Activated CD8-positive, alpha-beta memory T cell treated with anti-CD3 and anti-CD28 coated beads for 1 hour (primary cell): ENCODE data around the gene CARD14.
"Not testable (repeated sequence)": the region's sequence is repeated elsewhere in the genome, so short reads cannot be mapped to it uniquely, and the experiment has no call there.

Experiments
- DNase-seq, 2 donors: peaks; one replicate each; pipeline ENCODE4 v3.0.0-alpha.2; 2020; ENCODE audit warnings: low read depth in 1 of 2; ENCODE audit errors: extremely low read depth in 1 of 2

Gene CARD14

DNA sequence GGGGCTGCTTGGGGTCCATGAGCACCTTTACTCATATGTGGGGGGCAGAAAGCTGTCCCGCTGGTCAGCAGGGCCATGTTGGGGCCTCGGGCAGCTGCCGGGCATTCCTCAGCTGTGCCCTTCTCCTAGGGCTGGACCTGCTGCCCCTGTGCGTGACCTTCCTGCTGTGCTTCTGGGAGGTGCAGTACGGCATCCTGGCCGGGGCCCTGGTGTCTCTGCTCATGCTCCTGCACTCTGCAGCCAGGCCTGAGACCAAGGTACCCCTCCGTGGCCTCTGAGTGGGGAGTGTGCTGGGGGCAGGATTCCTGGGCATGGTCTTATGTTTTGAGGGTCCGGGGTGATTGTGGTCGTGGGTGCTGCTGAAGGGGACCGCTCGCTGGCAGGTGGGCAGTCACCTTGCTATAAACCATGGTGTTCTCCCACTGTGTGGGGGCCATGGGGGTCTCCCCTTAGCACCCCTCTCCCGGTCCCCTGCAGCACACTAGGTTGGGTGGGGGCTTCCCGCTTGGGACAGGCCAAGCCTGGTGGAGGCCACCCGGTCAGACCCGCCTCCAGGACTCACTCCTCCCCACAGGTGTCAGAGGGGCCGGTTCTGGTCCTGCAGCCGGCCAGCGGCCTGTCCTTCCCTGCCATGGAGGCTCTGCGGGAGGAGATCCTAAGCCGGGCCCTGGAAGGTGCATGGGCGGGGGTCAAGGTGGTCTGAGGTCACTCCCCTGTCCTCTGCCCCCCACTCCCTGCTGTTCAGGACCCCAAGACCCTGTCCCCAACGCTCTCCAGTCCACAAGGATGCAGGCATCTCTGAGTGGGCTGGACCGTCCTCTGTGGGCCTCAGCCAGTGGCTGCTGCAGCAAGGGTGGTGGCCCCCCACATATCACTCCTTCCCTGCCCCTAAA lies 78.4 kb downstream of the CARD14 start:
- no peak for DNase-seq

DNA sequence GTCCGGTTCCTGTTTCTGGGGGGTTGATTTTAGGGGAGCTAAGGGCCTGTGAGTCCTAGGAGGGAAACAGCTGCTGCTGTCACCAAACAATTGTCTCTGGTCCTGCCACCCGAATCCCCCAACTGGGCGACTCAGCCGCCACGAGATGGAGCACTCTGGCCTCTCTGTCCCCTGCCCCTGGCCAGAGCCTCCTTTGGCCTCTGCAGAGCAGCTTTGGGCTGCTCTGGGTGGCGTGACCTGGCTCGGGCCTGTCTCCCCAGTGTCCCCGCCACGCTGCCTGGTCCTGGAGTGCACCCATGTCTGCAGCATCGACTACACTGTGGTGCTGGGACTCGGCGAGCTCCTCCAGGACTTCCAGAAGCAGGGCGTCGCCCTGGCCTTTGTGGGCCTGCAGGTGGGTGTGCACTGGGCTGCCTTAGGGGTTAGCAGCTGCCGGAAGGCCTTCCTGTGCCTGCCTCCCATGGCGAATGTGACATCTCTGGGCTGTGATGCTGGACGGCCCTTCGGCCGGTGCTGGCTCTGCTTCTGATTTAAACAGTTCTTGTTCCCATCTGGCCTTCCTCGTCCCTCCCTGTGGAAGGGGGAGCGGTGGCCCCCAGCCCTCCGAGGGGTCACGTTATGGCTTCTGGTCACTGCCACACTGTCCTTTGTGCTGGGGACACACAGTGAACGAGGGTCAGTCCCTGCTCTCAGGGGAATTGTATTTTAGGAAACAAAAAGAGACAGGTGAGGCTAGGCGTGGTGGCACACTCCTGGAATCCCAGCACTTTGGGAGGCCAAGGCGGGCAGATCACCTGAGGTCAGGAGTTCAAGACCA lies 79.3 kb downstream of the CARD14 start:
- DNase-seq: no peak

DNA sequence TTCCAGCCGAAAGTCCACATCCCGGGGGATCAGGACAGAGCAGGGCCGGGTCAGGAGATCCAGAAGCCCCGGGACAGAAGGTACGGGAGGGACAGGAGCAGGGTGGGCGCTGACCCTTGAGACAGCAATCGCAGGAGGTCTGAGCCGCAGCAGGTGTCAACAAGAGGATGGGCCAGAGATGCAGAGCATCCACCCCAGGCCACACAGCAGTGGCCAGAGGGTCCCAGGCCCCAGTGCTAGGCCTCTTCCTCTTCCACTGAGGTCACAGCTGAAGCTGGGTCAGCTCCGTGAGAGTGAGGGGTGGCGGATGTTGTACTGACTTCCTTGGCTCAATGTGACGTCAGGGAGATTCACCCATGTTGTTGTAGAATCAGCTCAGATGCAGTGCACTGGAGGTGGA lies 82.1 kb downstream of the CARD14 start:
- no peak for DNase-seq

DNA sequence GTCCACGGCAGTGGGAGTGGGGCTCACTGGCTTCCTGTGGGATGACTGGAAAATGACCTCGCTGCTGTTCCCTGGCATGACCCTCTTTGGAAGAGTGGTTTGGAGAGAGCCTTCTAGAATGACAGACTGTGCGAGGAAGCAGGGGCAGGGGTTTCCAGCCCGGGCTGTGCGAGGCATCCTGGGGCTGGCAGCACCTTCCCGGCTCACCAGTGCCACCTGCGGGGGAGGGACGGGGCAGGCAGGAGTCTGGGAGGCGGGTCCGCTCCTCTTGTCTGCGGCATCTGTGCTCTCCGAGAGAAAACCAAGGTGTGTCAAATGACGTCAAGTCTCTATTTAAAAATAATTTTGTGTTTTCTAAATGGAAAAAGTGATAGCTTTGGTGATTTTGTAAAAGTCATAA lies 83.0 kb downstream of the CARD14 start:
- peak; percentile 75 to 88 for DNase-seq

DNA sequence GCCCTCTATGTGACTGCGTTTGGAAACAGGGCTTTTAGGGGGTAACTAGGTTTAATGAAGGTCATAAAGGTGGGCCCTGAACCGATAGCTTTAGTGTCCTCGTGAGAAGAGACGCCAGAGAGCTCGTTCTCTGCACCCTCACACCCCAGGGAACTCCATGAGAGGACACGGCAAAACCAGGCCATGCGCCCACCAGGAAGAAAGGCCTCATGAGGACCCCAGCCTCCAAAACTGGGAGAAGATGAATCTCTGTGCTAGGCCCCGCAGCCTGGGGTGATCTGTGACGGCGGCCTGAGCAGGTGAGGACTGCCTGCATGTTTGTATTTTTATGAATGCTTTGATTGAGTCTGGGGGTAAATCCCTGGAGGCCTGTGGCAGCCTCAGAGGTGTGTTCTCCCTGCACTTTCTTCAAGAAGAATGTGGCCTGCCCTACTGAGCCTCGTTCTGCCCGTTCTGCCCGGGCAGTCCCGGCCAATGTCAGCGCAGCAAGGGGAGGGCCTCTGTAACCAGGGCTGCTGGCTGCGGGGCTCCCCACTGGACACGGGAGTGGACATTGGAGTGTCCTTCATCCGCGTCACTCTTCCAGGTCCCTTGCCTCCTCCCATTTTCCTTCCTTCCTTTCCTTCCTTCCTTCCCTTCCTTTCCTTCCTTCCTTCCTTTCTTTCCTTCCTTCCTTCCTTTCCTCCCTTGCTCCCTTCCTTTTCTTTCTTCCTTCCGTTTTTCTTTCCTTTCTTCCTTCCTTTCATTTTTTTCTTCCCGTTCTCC lies 84.0 kb downstream of the CARD14 start:
- no peak for DNase-seq

DNA sequence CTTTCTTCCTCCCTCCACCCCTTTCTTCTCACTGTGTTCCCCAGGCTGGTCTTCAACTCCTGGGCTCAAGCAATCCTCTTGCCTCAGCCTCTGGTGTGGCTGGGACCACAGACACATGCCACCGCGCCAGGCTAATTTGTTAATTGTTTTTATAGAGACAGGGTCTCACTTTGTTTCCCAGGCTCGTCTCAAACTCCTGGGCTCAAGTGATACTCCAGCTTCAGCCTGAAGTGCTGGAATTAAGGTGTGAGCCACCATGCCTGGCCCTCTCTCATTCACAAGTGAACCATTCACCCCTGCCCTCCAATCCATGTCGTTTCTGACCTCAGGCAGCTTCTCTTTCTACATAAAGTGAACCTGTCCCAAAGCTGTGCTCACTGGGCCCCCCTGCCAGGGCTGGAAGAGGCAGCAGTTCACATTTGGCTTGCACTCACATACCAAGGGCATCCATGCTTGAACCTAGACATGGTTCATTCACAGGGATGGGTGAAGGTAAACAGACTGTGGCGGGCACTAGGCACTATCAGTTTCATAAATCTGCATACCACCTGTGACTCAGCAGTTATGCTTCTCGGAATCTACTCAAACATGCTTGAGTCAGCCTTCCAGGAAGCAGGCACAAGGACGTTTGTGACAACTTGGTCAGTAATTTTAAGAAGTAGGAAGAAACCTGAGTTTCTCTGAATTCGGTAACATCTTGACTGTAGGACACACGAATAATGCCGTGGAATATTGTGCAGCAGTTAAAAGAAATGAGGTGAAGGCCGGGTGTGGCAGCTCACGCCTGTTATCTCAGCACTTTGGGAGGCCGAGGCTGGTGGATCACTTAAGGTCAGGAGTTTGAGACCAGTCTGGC lies 84.8 kb downstream of the CARD14 start:
- no peak for DNase-seq

DNA sequence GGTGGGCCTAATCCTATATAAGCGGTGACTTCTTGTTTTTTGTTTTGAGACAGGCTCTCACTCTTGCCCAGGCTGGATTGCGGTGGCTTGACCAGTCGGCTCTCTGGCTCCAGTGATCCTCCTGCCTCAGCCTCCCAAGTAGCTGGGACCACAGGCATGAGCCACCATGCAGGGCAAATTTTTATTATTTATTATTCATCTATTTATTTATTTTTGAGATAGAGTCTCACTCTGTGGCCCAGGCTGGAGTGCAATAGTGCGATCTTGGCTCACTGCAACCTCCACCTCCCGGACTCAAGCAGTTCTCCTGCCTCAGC lies 86.2 kb downstream of the CARD14 start:
- no peak for DNase-seq

DNA sequence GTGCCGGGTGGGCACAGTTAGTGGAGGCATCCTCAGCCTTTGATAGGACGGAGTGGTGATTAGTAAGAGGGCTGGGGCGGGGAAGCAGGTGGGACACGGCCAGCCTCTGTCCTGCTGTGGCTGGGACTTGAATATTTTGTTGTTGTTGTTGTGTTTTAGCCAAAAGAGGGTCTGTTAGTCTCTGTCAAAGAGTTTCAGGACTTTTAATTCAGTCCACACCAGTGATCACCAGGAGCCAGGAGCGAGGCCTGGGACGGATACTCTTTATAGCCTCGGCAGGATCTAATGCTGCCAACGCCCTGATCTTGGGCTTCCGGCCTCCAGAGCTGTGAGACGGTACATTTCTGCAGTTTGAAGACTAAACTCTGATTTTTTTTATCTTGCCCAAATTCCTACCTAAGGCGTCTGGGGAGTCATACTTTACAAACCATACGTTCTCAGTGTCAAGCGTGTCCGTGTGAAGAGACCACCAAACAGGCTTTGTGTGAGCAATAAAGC lies 87.9 kb downstream of the CARD14 start:
- DNase-seq: no peak

DNA sequence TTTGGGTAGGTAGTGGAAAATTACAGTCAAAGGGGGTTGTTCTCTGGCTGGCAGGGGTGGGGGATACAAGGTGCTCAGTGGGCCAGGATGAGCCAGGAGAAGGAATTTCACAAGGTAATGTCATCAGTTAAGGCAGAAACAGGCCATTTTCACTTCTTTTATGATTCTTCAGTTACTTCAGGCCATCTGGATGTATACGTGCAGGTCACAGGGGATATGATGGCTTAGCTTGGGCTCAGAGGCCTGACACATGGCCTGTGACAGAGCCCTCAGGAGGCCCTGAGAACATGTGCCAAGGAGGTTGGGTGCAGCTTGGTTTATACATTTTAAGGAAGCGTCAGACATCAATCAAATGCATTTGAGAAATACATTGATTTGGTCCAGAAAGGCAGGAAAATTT lies 88.5 kb downstream of the CARD14 start:
- DNase-seq: not testable (repeated sequence)
